ENCODE measurements around the gene EPHB1.

DNA sequence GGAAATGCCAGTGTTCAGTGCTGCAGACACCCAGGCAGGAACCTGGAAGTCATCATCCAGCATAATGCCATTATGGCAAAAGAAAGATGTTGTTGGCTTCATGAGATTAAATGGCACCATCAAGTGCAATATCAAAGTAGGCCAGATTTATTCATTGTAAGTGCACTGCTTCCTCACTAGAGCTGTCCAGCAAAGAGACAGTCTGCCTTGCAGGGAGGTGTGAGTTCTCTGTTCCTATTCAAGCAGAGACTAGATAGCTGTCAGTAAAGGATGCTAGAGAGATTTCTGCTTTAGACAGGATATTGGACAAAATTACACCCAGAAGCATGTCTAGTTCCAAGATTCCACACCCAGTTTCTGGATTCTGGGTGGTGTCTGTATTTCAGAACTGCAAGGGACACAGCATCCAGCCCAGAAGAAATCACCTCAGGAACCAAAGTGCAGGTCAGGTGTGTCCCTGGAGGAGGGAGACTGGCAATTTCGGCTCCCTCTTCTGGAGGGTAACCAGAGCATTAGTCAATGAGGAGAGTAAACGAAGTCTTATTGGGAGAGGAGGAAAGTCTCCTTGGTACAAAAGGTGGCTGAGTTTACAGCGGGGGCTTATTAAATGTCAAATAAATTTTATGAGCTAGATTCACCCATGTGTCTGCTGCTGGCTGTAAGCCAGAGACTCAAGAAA, 377.3 kb downstream of the EPHB1 start:
- TF ChIP-seq, protein P1, sequence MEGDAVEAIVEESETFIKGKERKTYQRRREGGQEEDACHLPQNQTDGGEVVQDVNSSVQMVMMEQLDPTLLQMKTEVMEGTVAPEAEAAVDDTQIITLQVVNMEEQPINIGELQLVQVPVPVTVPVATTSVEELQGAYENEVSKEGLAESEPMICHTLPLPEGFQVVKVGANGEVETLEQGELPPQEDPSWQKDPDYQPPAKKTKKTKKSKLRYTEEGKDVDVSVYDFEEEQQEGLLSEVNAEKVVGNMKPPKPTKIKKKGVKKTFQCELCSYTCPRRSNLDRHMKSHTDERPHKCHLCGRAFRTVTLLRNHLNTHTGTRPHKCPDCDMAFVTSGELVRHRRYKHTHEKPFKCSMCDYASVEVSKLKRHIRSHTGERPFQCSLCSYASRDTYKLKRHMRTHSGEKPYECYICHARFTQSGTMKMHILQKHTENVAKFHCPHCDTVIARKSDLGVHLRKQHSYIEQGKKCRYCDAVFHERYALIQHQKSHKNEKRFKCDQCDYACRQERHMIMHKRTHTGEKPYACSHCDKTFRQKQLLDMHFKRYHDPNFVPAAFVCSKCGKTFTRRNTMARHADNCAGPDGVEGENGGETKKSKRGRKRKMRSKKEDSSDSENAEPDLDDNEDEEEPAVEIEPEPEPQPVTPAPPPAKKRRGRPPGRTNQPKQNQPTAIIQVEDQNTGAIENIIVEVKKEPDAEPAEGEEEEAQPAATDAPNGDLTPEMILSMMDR (IDR thresholded peaks at IDR 0.05) = no peak
- TF ChIP-seq POLR2A (IDR thresholded peaks at IDR 0.05) = no peak

All from uterus (tissue), 2 donors.